CD1c-positive myeloid dendritic cell (primary cell): Measurements from ENCODE around the gene MSRB3.
"Not testable (repeated sequence)": the region's sequence is repeated elsewhere in the genome, so short reads cannot be mapped to it uniquely, and the experiment has no call there.

Experiments used
- DNase-seq: peaks from one replicate; pipeline ENCODE4 v3.0.0-alpha.2; 2016; ENCODE audit errors: extremely low spot score

MSRB3 gene

DNA sequence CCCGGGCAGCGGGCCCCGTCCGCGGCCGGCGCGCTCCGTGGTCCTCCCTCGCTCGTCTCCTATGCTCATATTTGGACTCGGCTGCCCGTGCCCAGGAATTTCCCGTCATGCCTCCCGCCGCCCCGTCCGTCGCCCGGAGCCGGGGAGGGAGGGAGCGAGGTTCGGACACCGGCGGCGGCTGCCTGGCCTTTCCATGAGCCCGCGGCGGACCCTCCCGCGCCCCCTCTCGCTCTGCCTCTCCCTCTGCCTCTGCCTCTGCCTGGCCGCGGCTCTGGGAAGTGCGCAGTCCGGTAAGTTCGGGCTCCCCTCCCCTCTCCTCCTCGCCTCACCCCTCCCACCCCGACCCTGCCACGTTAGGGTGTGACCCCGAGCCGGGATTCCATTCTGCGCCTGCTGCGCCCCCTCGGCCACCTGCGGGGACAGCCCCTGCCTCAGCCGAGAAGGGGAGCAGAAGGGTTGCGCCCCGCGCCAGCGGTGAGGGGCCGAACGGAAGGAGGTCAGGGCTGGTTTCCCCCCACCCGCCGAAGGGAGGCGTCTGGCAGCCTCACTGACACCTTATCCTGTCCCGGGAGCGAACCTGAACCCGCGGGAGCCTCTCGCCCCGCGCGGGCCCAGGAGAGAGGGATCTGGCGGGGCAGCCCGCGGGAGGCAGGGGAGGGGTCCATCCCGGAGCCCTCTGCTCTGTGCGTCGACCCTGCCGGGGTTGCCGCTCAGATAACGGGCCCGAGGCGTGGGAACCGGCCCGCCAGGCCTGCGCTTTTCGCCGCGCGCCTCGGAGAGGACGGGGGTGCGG lies at the start of gene MSRB3:
TSS of gene MSRB3 (plus strand) at position 108 of the 793 bp plus-strand sequence. CDS start 29,897 bp downstream, outside the sequence.
- peak; percentile 26 for DNase-seq

DNA sequence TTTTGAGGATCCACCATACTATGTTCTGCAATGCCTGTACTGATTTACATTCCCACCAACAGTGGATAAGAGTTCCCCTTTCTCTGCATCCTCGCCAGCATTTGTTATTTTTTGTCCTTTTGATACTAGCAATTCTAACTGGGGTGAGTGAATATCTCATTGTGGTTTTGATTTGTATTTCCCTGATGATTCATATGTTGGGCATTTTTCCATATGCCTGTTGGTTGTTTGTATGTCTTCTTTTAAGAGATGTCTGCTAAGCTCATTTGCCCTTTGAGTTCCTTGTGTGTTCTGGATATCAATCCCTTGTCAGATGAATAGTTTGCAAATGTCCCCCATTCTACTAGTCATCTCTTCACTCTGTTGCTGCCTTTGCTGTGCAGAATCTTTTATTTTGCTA lies 49.0 kb upstream of the MSRB3 start:
- DNase-seq, result no peak

DNA sequence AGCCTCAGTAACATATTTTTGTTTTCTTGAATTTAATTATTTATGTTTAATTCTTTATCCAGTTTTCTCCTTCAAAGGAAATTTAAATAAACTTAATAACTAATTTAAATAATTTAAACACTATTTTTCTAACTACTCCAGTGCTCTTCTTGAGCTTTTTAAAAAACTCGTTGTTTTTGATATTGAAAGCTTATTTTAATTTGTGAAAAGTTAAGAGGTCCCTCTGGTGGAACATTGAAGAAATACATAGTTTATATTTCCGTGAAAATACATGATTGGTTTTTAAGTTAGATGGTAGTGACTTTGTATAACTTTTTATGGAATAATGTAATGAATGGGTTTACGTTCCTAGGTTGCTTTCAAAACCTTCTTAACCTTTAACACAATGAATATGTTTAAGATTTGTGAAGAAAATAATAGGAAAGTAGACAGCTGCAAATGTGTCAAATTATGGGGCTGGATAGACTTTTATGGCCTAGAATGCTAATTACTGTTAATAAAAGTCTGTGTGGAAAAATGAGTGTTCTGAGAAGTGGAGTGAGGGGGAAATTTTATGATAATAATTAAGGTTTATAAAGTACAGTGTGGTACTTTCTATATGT lies 45.9 kb upstream of the MSRB3 start:
- peak; percentile 25 for DNase-seq

DNA sequence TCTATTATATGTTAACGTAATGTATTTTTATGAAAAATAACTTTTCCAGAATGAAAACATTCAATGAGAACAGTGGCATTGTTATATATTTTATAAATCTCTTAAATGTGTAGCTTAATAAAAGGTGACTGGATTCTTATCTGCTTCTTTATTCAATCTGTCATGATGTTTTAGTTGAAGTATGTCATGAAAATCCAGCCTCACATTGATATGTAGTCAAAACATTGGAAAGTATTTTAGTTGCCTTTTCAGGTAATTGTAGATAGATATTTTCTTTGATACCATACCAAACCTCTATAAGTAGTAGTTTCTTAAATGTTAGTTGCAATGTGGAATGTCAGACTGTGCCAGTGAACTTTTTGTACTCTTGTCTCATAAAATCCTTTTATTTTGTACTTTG lies 41.3 kb upstream of the MSRB3 start:
- DNase-seq, result no peak

DNA sequence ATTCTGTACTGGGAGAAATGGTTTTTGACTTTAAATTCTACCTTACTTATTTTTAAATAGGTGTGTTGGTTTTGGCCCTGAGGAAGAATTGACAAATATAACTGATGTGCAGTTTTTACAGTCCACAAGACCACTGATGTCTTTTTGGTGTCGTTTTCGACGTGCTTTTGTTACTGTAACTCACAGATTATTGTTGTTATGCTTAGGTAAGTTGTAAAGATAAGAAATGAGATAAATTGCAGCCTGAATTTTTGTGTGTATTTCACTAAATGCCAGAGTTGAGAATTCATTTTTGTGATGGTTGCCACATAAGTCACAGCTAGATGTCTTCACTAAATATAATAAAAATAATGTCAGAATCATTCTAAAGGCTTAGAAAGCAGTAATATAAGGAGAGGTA lies 39.9 kb upstream of the MSRB3 start:
- DNase-seq, result no peak

DNA sequence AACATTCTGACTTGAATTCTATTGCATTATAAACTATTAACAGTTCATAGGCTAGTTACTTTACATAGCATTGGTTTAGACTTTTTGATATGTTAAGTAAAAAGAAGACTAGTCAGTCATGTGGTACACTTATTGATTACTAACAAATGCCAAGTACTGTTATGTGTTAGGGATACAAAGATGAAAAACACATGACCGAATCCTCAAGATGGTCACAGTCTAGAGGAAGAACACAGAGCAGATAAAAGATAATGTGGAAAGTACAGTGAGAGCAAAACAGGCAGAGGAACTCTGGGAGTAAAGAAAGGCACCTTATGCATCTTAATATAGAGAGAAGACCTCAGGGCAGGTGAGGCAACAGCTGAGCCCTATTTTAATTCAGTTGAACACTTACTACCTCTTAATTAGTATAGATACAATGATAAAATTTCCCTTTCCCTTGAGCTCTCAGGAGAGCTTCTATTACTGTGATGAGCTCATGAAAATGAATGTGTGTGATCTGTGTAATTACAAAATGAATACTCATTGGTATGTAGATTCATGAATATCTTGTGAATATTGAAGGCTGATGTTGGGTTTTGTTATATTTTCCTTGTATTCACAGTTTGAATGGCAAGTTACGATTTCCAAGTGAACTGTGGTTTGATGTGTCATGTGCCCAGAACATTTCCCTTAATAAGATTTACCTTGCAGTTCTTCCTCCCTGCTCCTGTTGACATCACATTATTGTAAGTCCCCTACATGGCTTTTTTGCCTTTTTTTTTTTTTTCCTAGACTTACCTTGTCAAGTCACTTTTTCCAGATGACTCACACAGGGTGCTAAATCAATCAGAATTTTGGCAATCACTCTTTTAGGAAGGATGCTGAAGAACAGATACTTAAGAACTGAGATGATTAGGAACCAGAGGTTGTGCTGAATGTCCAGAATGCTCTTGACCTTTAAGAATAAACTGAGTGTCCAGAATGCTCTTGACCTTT lies 29.5 kb upstream of the MSRB3 start:
- no peak for DNase-seq

DNA sequence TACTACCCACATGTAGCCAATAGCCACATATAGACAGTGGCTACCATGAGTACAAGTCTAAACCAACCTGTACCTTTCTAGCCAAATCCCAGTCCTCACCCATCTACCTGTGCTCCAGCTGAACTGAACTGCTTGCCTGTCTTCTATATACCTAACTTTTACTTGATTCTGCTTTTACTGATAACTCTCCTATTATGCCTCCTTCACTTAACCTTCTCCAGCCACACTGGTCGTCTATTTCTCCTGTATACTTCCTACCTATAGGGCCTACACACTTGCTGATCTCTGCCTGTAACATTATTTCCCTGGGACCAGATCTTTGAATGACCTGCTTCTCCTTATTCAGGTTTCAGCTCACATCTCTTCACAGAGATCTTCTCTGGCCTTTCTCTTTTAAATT lies 26.0 kb upstream of the MSRB3 start:
- DNase-seq, result no peak

DNA sequence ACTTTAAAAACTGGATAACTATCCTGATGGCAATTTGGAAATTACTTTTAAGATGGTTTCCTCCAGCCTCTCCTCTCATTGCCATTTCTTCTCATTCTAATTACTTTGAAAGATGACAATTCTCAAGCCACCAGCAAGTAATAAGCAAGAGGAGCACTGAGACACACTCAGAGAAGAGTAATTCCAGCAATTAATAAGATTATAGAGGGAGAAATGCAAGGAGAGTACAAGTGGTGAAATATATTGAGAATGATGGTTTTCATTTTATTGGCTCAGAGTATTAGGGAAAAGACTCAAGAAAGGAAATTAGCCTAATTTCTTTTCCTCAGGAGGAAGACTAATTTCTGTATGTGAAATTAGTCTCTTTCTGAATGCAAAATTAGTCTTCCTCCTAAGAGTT lies 20.5 kb upstream of the MSRB3 start:
- DNase-seq, result no peak

DNA sequence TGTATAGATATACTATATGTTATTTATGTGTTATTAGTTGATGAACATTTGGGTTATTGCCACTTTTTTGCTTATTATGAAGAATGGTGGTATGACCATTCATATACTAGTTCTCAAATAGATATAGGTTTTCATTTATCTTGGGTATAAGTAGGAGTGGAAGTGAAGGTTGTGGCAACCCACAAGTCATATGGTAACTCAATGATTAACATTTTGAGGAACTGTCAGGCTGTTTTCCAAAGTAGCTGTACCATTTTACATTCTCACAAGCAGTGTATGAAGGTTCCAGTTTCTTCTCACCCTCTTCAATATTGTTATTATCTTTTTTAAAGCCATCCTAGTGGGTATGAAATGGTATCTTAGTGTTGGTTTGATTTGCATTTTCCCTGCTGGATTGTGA lies 19.0 kb upstream of the MSRB3 start:
- no peak for DNase-seq

DNA sequence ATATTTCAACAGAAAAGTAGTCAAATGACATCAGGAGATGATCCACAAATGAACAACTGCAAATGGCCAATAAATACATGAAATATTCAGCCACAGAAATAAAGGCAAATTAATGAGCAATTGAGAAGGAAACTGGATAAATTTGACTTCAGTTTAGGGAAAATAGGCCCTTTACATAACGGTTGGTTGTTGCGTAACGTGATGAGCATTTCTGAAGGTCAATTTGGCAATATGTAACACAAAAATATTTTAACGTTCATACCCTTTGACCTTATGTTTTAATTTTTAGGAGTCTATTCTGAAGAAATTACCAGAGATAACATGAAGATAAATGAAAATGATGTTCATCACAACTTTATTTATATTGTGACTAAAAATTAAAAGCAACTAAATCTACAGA lies 14.7 kb upstream of the MSRB3 start:
- no peak for DNase-seq

DNA sequence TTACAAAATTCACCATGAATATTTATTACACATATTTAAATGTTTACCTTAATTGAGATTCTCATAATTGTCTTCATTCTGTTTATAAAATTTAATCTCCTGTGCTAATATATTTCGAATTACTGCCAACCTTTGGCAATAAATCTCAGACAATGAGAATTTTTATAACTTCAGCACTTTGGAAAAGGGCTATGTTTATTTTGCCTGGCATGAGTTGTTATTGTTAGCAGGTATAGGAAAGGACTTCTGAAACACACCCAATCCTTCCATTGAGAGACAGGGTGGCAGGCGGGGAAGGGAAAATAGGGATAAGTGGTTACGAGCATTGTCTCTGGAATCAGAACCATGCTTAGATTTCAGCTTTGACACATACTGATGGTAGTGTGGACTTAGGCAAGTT lies 12.1 kb upstream of the MSRB3 start:
- no peak for DNase-seq

DNA sequence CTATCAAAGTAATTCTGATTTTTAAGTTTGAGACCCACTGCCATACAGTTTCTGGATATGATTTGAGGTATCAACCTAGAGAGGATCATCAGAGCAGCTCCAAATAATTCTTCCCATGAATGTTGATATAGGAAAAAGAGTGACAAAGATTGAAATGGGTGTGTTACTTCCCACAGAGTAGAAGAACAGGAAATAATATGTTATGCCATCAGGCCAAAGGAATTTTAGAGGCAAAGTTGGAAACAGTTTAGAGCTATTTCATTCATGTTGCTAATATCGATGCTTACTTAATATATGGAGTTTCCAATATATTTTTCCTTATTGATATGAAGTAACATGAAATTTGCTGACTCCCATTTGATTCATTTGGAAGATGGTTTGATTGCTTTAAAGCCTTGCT lies 8.9 kb upstream of the MSRB3 start:
- DNase-seq, result no peak

DNA sequence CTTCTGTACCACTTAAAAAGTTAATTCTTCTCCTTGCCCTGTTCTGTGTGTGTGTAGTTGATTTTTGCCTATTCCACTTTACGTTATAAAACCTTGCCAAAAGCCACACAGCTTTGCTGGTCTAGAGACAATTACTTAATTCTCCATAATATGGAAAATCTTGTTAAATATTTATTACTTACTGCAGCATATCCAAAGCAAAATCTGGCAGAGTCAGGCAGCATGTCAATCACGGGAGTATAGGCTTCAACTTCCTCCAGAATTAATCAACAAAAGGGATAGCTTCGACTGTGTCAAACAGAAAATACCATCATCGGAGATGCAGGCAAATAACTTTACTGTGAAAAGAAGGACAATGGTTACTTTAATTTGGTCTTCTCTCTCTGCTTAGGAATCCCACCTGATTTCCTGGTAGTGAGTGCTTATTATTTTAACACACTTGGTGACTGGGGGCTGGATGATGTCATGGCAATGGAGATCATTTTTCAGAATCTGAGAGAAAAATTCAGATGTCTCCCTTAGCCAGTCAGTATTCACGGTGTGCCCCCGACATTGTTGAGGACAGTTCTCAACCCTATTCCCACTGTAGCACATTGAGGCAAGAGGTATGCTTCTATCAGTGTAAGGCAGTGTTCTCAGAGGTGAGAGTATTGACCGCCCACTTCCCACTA lies 3.7 kb upstream of the MSRB3 start:
- no peak for DNase-seq

DNA sequence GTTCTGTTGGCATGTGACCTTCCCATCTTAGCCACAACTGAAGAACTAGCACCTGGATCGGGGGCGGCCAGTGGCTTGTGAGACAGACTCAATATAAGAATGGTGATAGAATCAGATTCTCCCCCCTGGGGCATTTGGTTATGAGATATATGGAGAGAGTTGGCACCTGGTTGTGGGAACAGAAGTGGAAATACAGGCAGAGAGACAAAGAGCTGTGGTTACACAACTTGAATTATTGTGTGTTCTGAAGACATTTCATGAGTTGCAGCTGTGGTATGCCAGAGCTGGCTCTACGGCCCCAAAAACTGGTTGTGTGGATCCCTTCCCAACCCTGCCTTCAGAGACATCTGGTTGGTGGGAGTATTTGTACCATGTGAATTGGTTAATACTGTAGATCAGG lies 2.9 kb upstream of the MSRB3 start:
- DNase-seq, result no peak

DNA sequence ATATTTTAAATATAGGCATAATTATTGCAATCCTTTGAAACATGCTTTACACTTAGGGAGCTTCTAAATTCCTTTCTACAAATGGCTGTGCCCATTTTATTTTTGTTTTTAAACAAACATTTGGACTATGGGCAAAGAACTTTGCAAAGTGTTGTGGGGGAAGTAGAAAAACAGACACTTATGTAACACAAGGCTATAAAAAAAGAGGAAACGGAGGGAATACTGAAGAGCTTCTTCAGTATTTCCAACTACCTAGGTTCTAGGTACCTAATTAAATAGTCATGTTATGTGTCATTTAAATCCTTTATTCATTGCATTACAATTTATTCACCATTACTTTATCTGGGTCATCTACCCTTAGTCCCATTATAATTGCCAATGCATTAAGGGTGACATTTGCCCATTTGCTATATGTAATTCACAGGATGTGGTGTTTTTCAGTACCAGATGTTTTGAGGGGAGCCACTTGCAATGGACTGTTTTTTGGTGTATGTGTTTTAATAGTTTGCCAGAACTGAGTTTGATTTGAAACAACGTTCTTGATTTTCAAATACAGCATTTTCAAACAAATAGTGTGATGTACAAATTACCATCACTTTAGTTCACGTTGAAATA lies 1.5 kb upstream of the MSRB3 start:
- DNase-seq, result peak; percentile 29

DNA sequence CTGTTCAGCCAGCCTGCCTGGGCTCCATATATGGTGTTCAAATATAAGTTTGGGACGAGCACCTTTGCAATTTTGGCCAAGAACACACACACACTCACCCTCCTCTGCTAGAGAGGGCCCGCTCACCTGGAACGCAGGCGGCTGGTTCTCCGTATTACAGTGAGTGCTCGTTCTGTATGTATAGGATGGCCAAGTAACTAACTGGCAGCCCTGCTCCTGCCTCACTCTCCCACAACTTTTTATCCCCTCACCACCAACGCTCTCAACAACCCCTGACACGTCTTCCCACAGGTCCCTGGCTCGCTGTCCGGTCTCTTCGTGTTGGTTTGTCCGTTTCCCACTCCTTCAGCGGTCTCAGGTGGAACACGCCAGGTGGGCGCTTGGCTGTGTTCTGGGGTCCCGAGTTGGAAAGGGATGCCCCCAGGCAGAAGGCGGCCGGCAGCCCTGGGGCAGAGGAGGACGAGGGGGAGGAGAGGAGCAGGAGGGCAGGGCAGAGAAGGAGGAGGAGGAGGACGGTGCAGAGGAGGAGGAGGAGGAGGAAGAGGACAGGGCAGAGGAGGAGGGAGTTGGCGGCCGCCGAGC lies 398 bp upstream of the MSRB3 start:
- DNase-seq, result no peak

DNA sequence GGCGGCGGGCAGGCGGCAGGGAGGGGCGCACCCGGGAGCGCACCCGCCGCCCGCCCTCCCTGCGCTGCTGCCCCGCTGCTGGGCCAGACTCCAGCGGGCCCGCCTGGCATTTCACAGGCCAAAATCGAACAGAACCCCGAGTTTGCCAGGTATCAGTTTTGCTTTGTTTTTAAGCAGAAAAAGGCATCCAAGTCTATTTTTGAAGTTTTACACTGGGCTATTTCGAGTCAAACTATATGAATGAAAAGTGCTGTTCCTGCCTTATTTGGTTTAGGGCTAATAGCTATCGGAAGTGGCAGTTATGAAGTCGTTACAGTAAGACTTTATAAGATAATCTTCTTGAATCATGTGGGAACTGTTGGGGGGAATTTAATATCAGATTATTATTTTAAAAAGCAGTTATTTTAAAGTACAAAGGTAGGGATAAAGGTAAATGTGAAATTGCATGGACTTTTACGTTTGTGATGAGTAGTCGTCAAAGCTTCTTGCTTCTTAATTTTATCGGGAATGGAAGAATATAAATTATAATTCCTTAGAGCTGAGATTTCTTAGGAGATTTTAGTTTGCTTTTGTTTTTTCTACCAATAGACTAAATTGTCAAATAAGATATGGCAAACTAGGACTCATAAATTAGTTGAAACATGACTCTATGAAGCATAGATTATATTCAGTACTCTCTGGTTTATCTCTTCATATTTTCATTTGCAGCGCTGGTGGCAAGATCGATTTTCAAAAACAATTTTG lies 1.1 kb downstream of the MSRB3 start:
- no peak for DNase-seq

DNA sequence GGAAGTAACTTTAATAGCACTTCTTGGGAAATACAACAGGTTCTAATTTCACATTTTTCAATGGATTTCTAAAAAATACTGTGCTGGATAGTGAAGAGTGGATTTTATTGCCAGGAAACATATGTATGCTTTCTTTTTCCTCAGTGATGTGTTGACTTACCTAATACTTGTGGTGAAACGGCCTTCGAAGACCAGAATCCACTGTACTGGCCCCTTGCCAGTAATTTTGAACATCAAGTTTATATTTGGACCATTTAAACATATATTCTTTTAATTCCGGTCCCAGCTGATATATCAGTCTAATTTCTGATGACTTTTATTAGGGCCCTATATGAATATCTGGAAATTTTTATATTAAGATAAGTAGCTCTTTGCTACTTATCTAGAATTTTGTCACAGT lies 1.8 kb downstream of the MSRB3 start:
- no peak for DNase-seq

DNA sequence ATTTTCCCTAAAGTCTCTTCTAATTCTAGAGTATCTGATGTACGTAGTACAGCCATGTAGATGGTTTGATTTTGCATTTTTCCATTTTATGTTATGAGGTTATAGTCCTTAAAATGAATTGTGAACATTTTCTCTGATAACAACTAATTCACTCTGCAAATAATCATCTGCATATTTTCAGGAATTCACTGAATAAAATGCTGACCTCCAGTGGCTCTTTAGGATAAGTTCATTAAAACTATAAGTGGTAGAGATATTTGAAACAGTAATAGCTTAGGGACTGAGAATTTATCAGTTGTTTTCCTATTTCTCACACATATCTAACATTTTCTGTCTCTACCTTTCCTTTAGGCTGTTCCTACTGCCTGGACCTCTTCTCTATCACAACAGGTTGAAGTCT lies 4.4 kb downstream of the MSRB3 start:
- no peak for DNase-seq

DNA sequence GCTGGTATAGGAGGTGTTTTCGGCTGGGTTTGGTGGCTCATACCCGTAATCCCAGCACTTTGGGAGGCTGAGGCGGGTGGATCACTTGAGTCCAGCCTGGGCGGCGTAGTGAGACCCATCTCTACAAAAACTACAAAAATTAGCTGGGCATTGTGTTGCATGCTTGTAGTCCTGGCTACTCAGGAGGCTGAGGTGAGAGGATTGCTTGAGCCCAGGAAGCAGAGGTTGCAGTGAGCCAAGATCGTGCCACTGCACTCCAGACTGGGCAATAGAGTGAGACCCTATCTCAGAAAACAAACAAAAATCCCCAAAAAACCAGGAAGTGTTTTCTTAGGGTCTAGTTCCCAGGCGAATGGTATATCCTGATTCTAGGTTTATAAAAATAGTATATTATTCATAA lies 7.0 kb downstream of the MSRB3 start:
- not testable (repeated sequence) for DNase-seq
